Midbrain (tissue), 1 donor: Measurements from ENCODE around the gene SEMA3E.

ENCODE experiments used
- DNase-seq: peaks from one replicate; lab custom pipeline; 2025; lab: John Stamatoyannopoulos, UW

SEMA3E gene

DNA sequence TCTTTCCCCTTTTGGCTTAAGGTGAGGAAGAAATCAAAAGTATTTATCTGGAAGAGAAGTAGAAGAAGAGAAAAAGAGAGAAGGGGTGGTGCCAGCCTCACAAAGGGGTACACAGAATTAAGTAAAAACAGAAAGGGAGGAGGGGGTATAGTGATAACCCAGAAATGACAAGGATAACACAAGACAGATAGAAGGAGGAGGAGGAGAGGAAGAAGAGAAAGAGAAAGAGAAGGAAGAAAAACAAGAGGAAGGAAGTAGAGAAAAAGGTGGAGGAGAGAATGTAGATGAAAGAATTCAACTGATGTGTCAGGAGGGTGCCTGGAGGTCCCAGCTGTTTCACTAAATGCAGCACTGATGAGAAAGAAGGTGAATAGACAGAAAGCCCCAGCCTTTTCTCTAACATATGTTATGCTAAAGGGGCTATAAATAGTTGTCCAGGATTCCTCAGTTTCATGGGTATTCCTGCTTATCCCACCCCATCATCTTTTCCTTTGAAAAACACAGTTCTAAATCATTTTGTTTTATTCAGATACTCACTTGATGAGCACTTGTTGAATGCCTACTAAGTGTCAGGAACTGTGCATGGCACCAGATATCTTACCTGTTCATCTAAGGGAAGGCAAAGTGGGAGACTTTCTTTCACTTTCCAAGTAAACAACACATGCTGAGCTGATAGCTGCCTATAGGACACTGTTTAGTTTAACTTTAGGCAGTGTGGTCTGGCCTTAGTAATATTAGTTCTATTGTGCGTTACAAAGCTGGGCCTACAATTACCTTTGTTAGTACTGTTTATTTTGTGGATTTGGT, 8.0 kb downstream of the SEMA3E start:
- DNase-seq, result no peak

GRCh38 chr7:83640240-83640639, 8.7 kb downstream of the SEMA3E start:
- DNase-seq, result no peak

DNA sequence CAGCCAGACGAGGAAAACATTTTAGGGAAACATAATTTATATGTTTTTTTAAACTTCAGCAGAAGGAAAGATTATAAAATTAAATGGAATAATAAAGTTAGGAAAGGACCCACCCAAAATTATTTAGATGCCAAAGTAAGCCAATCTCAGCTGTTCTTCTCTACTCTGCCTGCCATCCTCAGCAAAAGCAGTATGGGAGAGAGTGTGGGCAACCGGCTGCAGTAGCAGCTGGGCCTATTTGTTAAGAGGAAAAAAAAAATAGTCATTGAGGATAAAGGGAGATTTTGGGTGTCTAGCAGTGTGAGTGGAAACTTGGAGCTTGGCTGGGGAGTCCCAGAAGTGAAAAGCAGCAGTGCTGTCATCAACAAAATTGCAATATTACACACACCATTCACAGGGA, 15.4 kb downstream of the SEMA3E start:
- DNase-seq, result no peak

GRCh38 chr7:83629117-83629880, 19.6 kb downstream of the SEMA3E start:
- no peak for DNase-seq

GRCh38 chr7:83617858-83618257, 31.1 kb downstream of the SEMA3E start:
- no peak for DNase-seq

DNA sequence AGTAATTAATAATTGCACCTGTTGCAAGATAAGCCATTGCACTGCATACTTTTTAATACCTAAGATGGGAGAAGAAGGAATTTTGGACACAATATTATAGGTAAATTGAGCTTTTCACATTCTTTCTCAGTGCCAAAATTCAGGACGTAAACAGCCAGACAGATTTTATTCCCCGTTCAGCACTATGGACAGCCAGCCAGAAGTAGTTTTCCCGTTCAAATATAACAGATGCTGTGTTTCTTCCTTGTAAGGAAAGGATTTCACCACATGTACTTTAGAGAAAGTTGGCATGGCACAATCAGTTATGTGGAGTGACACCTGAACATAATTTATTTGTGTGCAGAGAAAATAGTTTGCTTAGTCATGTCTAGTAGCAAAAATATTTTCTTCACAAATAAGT, 34.8 kb downstream of the SEMA3E start:
- DNase-seq, result no peak

DNA sequence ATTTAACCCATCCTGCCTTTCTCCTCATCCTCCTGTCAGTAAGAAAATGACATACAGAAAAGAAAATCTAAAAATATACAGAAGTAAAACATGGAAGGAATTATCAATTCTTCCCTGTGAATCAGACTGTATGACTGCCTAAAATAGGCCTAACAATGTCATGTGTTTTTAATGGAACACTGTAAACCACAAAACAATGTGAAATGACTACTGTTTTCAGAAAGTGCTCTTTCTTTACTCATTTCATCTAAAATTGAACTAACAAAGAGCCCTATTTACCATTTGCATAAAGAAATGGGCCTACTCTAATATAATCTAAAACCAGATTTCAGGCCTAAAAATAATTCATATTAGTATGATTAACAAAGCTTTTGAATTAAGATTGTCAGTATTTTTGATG, 35.7 kb downstream of the SEMA3E start:
- DNase-seq, result no peak

DNA sequence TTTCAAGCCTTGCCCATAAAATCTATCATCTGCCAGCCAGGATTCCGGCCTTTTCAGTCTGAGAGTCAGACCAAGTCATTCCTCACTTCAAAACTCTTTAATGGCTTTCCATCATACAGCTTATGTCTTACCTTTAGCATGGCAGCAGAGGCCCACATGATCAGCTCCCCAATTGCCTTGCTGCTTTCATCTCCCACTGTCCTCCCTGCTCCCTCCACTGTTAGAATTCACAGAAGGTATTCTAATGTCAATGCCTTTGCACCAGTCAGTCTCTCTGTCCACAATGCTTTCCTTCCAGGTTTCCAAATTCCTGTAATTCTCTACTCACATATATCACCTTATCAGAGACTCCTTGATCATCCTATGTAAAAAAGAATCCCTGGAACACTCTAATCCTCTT, 37.2 kb downstream of the SEMA3E start:
- DNase-seq, result no peak

DNA sequence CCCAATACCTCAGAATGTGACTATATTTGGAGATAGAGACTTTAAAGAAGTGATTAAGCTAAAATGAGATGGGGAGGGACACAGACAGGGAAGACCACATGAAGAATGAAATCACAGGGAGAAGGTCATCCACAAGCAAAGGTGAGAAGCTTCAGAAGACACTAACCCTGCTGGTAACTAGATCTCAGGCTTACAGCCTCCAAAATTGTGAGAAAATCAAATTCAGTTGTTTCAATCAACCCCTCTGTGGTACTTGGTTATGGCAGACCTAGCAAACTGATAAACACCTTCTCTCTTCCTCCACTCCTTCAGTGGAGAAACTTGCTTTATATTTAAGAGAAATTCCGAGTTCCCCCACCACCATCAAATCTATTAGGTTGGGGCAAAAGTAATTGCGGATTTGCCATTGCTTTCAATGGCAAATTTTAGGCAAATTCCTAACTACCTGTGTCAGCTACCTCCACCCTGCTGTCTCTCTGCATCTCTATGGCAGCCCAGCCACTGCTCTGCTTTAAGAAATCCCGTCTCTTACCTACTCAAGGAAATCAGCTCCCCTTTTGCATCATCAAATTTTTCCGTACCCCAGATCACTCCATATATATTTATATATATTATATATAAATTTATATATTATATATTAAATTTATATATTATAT, 38.2 kb downstream of the SEMA3E start:
- DNase-seq, result no peak

DNA sequence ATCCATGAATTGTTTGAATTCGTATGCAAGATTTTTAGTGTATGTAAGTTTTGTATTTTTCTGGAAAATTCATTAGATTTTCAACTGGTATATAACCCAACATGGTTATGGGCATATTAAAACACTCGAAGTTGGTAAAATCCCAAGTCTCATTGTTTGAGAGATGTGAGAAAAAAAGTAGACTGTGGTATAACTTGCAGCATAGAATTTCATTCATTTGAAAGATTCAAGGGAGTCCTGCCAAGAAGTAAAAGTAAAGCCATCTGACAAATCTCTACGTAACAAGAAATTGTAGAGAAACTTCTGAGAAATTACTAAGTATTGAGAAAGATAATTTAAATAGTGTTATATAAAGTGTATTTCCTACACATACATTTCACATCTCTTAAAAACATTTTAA, 40.2 kb downstream of the SEMA3E start:
- no peak for DNase-seq

DNA sequence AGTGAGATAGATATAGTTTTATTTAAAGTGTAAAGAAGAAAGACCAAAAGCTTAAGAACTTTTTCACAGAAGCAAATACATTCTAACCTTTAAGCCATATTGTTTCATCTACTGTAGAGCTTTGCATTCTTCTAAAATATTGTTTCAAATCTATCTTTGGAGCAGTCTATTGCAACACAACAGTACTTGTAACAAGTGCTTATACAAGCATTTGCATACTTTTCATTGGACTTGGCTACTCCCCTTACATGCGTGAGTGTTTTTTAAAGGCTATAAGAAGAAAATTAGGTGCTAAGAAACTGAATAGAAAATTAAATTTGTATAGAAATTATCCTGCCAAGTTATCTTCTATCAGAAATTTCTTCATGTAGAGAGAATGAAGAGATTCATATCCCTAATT, 45.3 kb downstream of the SEMA3E start:
- no peak for DNase-seq

DNA sequence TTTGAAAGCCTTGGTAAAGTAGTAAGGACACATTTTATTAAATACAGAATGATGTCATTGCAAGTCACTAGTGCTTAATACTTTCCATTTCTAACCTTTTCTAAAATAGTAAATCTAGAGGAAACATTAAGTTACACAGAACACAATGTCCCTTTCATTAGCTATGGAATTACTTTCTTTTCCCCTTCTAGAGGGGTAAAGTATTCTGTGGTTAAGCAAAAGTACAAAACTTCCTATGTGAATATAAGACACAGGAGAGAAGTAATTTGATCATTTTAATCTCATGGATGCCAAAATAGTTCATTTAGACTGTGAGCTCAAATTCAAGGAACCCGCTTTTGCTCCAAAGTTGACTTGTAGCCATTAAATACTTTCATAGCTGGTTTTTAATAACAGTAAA, 49.8 kb downstream of the SEMA3E start:
- DNase-seq, result no peak

GRCh38 chr7:83593921-83594475, 54.9 kb downstream of the SEMA3E start:
- DNase-seq, result no peak

GRCh38 chr7:83588602-83589240, 60.2 kb downstream of the SEMA3E start:
- no peak for DNase-seq

- no peak for DNase-seq
Measured at GRCh38 chr7:83586281-83586680, 62.7 kb downstream of the SEMA3E start.

DNA sequence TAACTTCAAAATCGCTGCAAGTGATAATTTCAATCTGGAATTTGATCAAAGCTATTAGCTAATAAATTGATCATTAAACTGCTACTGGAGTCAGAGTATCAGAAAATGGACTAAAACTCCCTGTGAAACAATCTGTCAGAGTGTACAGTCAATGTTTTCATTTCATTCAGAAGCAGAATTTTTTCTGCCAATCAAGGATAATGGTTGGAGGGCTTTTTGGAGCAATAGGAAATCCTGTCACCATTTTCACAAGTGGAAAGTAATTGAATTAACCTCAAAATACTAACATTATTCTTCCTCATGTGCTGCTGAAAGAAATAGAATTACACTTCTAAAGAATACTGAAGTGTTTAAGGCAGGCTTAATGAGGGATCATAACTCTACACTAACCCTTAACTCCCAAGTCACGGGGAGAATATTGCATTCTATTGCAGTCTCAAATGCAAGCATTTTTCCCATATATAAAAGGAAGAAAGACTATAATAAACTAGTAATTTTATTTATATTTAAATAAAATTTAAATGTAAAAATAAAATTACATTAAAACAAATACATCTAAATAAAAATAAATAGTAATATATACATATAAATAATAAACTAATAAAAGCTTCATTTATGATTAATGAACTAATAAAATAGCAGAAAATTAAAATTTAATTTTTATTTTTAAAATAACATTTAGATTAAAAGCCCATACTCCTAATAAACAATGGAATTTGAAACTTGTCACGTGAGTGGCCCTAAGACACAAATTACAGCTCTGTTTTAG, 67.1 kb downstream of the SEMA3E start:
- no peak for DNase-seq

GRCh38 chr7:83579740-83580139, 69.2 kb downstream of the SEMA3E start:
- DNase-seq, result no peak

DNA sequence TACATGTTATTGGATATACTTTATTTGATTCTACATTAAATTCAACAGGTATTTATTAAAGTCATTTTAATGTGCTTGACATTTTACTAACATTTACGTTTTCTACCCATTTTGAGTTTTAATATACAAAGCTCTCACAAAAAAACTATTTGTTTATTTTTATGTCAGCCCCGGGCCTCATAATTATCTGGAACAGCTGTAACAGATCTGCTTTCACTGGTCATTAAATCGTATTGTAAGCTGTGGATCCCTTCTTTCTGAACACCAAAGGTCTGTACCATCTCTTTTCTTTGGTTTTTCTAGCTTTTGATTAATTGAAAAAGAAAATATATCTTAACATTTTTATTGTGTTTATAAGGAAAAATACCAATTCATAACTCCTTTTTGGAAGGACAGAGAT, 73.5 kb downstream of the SEMA3E start:
- no peak for DNase-seq

GRCh38 chr7:83574616-83575015, 74.3 kb downstream of the SEMA3E start:
- DNase-seq, result no peak

GRCh38 chr7:83562960-83563359, 86.0 kb downstream of the SEMA3E start:
- DNase-seq, result no peak

DNA sequence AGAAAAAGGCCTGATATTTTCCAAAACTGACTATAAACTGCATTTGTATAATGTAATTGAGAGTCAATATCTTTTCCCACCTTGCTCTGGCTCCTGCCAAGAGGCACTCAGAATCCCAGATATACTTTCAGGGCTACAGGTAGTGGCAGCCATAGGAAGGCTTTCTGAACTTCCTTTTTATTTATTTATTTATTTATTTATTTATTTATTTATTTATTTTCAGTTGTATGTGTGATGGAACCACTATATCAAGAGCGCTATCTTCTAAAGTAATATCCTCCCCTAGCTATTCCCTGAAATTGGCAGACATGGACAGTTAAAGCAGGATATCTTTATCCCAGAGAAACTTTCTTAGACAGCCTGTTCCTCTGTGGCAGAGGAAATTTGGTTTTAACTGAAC, 86.7 kb downstream of the SEMA3E start:
- no peak for DNase-seq
